ENCODE measurements around the gene ARHGAP19. TPM values are rescaled to one million over a fixed set of nuclear protein-coding genes. Genes with fewer than 3 reads are reported as not detected.

ARHGAP19 gene
- total RNA-seq, 3 donors from 2014 or later, result 6.4 to 34.4 (median 14.4) TPM

DNA sequence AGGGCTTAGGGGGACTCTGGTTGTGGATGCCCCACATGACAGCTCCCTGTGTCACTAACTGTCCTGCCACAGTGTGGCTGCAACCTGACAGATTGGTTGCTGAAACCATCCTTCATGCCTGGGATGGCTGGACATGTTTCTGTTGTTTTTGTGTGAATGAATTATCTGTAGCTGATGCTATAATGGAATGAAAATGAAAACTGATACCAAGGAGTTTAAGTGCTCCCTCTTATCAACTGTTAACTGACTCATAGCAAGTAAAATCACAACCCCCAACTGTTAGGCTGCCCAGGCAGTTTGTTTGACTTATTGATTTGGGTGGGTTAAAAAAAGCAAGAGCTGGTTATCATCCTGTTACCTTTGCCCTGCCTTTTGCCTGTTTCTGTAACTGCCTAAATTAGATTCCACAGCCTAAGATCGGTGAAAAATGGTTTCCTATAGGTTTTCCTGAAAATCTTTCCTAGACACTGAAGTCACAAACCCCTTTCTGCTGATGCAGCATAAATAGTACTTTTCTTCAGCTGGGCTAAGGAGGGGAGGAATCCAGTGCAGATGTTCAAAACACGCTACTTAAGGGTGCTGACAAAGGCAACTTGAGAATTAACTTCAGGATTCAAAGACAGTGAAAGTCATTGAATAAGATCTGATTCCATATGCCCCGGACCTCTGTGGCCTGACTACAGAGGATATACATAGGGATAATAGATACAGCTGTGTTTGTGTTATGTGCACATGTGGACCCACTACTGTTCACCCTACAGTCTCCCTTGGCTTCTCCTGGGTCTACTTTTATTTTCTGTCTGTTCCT, 36.4 kb upstream of the ARHGAP19 start:
- no peak overlapping the region for H3K4me3 ChIP-seq
- H3K27me3 ChIP-seq, result no peaks in the 10 kb centered on the region
- H3K9me3 ChIP-seq, result no peaks in the 10 kb centered on the region
- H3K36me3 ChIP-seq, result no peaks in the 10 kb centered on the region
- DNase-seq (ENCODE audit: low spot score in 2 of 2), result no peak
- no peak for TF ChIP-seq POLR2A (IDR thresholded peaks at IDR 0.05)
- peaks cover 4 to 9% of the 10 kb centered on the region in 2 donors for H3K4me1 ChIP-seq
- intact Hi-C loops (cut with DNase I; ENCODE audit: low total_unique reads), result no loop called here
- peak overlapping the region in 1 of 2 donors; percentile 19 for H3K27ac ChIP-seq

DNA sequence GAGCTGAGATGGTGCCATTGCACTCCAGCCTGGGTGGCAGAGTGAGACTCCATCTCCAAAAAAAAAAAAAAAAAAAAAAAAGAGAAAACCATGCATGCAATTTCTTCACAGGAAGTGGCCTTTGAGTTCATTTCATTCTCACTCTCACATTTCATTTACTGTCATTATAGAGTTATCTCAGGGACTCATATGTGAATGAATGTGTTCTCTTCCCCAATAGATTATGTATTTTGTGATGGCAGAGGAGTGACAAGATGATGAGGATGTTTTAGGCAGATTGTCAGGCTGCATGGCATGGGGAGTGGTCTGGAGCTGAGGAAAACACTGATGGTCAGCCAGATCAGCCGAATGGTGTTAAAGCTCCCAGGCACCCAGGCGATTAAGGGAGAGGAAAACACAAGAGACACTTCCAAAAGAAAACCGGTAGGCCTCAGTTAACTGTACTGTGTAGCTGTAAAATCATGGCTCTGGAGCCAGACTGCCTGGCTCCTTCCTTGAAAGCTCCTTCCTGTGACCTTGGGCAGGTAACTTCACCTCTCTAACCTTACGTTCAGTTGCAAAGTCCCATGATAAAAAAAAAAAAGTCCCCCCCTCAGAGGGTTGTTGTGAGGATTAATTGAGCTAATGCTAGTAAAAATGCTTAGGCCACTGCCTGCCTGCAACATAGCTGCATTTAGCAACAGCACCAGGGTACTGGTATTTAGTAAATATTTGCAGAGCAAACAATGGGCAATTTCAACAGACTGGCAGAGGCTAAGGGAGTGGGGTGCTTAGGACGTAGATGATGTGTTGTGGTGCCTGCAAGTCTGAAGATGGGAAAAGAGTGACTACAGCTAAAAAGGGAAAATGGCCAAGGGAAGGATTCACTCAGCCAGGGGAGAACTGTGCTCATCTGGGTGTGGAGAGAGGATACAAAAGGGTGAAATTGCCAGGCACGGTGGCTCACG, 35.2 kb upstream of the ARHGAP19 start:
- Histone ChIP-seq H3K4me1 (peaks cover 4 to 9% of the 10 kb centered on the region in 2 donors), H3K36me3 (no peaks in the 10 kb centered on the region), H3K27ac (peak overlapping the region; percentile 19 to 36), H3K4me3 (no peak overlapping the region), H3K9me3 (no peaks in the 10 kb centered on the region), H3K27me3 (no peaks in the 10 kb centered on the region)
- no peak for DNase-seq (ENCODE audit: low spot score in 2 of 2)
- TF ChIP-seq, protein P1, sequence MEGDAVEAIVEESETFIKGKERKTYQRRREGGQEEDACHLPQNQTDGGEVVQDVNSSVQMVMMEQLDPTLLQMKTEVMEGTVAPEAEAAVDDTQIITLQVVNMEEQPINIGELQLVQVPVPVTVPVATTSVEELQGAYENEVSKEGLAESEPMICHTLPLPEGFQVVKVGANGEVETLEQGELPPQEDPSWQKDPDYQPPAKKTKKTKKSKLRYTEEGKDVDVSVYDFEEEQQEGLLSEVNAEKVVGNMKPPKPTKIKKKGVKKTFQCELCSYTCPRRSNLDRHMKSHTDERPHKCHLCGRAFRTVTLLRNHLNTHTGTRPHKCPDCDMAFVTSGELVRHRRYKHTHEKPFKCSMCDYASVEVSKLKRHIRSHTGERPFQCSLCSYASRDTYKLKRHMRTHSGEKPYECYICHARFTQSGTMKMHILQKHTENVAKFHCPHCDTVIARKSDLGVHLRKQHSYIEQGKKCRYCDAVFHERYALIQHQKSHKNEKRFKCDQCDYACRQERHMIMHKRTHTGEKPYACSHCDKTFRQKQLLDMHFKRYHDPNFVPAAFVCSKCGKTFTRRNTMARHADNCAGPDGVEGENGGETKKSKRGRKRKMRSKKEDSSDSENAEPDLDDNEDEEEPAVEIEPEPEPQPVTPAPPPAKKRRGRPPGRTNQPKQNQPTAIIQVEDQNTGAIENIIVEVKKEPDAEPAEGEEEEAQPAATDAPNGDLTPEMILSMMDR (IDR thresholded peaks at IDR 0.05), result no peak
- TF ChIP-seq POLR2AphosphoS5 (IDR thresholded peaks at IDR 0.05), result no peak
- TF ChIP-seq POLR2A (IDR thresholded peaks at IDR 0.05), result no peak
- intact Hi-C loops (cut with DNase I; ENCODE audit: low total_unique reads), result no loop called here

DNA sequence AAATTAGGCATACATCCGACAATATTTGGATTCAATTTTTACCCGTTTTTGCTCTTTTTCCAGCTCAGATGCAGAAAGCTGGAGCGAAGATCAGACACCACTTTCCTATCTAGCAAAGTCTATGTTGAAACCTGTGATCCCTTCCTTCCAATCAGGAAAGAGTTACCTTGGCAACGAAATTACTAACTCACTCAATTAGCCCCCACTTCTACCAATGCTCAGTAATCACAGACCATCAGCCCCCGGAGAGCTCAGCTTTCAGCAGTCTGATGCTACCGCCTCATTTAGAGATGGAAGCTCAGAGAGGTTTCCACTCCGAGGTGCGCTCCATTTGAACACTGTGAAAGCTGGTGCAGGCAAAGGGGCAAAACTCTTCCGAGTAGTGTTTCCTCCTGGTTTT, 33.3 kb upstream of the ARHGAP19 start:
- TF ChIP-seq POLR2AphosphoS5 (IDR thresholded peaks at IDR 0.05), result no peak
- TF ChIP-seq POLR2A (IDR thresholded peaks at IDR 0.05), result no peak
- TF ChIP-seq, protein P1 (IDR thresholded peaks at IDR 0.05), result no peak
- Histone ChIP-seq H3K4me1 (peaks cover 0 to 4% of the 10 kb centered on the region in 2 donors), H3K27ac (no peak overlapping the region), H3K9me3 (no peaks in the 10 kb centered on the region), H3K4me3 (no peak overlapping the region), H3K27me3 (no peaks in the 10 kb centered on the region), H3K36me3 (no peaks in the 10 kb centered on the region)
- intact Hi-C loops (cut with DNase I; ENCODE audit: low total_unique reads), result no loop called here
- no peak for DNase-seq (ENCODE audit: low spot score in 2 of 2)

DNA sequence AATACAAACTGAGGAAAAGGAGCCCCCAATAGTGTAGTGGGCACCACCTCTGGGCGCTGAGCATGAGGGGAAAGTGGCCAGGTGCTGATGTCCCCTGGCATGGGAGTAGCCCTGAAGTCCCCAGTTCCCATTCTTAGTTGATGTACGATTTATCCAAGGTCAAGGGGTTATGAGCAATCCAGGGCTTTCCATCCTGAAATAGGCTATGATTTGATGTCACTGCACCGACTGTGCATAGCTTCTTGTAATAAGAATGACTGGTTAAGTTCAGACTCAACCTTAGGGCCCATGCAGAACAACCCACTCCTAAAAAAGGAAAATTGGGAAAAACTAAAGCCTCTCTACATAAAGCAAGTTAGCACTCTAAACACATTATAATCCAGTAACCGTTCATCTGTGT, 31.1 kb upstream of the ARHGAP19 start:
- H3K4me3 ChIP-seq, result no peak overlapping the region
- DNase-seq (ENCODE audit: low spot score in 2 of 2), result no peak
- H3K9me3 ChIP-seq, result no peaks in the 10 kb centered on the region
- H3K27ac ChIP-seq, result no peak overlapping the region
- intact Hi-C loops (cut with DNase I; ENCODE audit: low total_unique reads), result no loop called here
- TF ChIP-seq POLR2A (IDR thresholded peaks at IDR 0.05), result no peak
- no peak for TF ChIP-seq POLR2AphosphoS5 (IDR thresholded peaks at IDR 0.05)
- TF ChIP-seq, protein P1 (IDR thresholded peaks at IDR 0.05), result no peak
- no peaks in the 10 kb centered on the region for H3K27me3 ChIP-seq
- no peaks in the 10 kb centered on the region for H3K36me3 ChIP-seq
- peaks cover 0 to 4% of the 10 kb centered on the region in 2 donors for H3K4me1 ChIP-seq

DNA sequence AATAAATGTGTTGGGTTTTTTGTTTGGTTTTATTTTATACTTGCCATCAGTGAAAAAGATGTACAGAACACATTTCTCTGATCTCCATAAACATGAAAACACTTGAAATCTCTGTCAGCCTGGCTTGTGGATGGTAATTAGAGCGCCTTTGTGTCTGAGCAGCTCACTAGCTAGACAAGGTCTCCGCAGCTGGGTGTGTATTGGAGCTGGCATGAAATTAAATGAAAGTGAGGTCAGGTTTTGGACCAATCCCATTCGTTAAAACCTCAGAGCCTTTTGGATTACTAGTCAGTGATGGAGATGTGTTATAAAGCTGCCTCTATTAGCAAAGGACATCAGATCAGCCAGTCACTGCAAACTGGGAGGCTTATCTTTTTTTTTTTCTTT, 29.4 kb upstream of the ARHGAP19 start:
- DNase-seq (ENCODE audit: low spot score in 2 of 2), result no peak
- no peaks in the 10 kb centered on the region for H3K9me3 ChIP-seq
- H3K27ac ChIP-seq, result no peak overlapping the region
- intact Hi-C loops (cut with DNase I; ENCODE audit: low total_unique reads), result no loop called here
- H3K27me3 ChIP-seq, result no peaks in the 10 kb centered on the region
- H3K4me1 ChIP-seq, result peaks cover 0 to 4% of the 10 kb centered on the region in 2 donors
- H3K4me3 ChIP-seq, result no peak overlapping the region
- no peaks in the 10 kb centered on the region for H3K36me3 ChIP-seq
- no peak for TF ChIP-seq POLR2AphosphoS5 (IDR thresholded peaks at IDR 0.05)
- TF ChIP-seq, protein P1 (IDR thresholded peaks at IDR 0.05), result no peak
- TF ChIP-seq POLR2A (IDR thresholded peaks at IDR 0.05), result no peak
